Measurements from ENCODE around the gene RBPMS2.

Gene RBPMS2

DNA sequence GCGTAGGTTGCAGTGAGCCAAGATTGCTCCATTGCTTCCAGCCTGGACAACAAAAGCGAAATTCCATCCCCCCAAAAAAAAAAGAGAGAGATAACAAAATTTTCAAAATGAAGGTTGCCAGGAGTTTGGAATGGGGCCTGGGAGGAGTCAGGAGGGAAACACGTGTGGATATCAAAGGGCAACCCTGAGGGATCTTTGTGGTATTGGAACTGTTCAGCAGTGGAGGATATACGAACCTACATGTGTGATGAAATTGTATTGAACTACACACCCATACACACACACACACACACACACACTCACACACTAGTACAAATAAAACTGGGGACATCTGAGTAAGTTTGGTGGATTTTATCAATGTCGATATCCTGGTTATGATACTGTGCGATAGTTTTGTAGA lies 61.8 kb downstream of the RBPMS2 start:
- H3K4me3 ChIP-seq (ENCODE audit: low read depth, low read length) = no peak overlapping the region
- TF ChIP-seq, protein P1, sequence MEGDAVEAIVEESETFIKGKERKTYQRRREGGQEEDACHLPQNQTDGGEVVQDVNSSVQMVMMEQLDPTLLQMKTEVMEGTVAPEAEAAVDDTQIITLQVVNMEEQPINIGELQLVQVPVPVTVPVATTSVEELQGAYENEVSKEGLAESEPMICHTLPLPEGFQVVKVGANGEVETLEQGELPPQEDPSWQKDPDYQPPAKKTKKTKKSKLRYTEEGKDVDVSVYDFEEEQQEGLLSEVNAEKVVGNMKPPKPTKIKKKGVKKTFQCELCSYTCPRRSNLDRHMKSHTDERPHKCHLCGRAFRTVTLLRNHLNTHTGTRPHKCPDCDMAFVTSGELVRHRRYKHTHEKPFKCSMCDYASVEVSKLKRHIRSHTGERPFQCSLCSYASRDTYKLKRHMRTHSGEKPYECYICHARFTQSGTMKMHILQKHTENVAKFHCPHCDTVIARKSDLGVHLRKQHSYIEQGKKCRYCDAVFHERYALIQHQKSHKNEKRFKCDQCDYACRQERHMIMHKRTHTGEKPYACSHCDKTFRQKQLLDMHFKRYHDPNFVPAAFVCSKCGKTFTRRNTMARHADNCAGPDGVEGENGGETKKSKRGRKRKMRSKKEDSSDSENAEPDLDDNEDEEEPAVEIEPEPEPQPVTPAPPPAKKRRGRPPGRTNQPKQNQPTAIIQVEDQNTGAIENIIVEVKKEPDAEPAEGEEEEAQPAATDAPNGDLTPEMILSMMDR (IDR thresholded peaks at IDR 0.05; ENCODE audit: control insufficient read depth, extremely low read depth, insufficient read depth) = no peak
- DNase-seq (ENCODE audit: low read depth) = no peak

- DNase-seq (ENCODE audit: low read depth) = no peak
- TF ChIP-seq, protein P1 (IDR thresholded peaks at IDR 0.05; ENCODE audit: control insufficient read depth, extremely low read depth, insufficient read depth) = no peak
- no peak overlapping the region for H3K4me3 ChIP-seq (ENCODE audit: low read depth, low read length)
Measured at GRCh38 chr15:64712353-64712752, 63.0 kb downstream of the RBPMS2 start.

- no peak for DNase-seq (ENCODE audit: low read depth)
- no peak overlapping the region for H3K4me3 ChIP-seq (ENCODE audit: low read depth, low read length)
- TF ChIP-seq, protein P1 (IDR thresholded peaks at IDR 0.05; ENCODE audit: control insufficient read depth, extremely low read depth, insufficient read depth) = no peak
Measured at GRCh38 chr15:64710676-64711428, 64.5 kb downstream of the RBPMS2 start.

DNA sequence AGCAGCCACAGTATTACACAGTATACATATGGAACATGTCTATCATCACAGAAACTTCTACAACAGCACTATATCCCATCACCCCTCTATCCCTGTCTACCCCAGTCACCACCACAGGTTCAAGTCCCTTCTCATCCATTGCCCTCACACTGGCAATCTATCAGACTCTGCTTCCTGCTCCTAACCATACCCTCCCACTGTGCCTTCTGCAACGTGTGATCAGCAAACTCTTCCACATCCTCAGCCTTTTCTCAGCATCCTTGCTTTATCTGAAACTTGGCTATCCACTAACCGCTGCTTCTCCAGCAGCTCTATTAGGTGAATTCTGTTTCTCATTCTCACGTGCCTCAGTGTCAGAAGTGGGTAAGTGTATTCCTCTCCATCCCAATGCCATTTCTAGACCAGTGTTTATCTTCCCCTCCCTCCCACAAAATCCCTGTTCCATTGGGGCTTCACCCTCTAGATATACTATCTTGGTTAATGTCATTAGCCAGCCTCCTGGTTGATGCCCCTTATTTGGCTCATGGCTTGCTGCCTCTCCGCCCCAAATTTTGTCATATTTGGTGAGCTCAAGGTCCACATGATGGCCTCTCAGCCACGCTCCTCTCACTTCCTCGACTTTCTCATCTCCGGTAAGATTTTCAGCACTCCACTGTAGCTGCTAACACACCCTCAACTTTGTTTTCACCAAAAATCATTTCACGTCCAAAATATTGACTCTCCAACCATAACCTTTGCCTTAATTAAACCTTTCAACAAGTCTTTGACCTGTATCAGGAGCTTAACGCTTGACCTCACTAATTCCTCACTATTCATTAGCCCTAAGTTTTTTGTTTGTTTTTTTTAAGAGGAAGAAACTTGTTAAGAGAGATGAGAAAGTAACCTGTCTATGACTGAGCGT lies 69.1 kb downstream of the RBPMS2 start:
- DNase-seq (ENCODE audit: low read depth) = no peak
- H3K4me3 ChIP-seq (ENCODE audit: low read depth, low read length) = no peak overlapping the region
- TF ChIP-seq, protein P1 (IDR thresholded peaks at IDR 0.05; ENCODE audit: control insufficient read depth, extremely low read depth, insufficient read depth) = no peak

DNA sequence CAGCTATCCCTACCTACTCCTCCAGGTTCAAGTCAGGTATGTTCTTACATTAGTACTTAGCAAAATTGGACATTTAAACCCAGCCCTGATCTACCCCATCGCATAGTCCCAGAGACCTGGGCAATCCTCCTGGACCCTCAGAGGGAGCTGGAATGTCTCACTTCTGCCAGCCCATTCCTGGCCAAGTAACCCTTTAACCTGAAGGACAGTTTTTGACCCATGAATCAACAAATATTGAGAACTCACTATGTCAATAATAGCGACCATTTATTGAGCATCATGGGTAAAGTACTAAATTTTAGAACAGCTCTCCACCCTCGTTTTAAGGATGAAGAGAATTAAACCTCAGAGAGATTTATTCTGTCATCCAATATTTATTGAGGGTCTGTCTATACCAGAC lies 70.4 kb downstream of the RBPMS2 start:
- DNase-seq (ENCODE audit: low read depth) = no peak
- no peak overlapping the region for H3K4me3 ChIP-seq (ENCODE audit: low read depth, low read length)
- TF ChIP-seq, protein P1 (IDR thresholded peaks at IDR 0.05; ENCODE audit: control insufficient read depth, extremely low read depth, insufficient read depth) = no peak

GRCh38 chr15:64703632-64703959 lies 71.8 kb downstream of the RBPMS2 start:
- DNase-seq (ENCODE audit: low read depth) = no peak
- TF ChIP-seq, protein P1 (IDR thresholded peaks at IDR 0.05; ENCODE audit: control insufficient read depth, extremely low read depth, insufficient read depth) = no peak
- peak overlapping the region; percentile 91 for H3K4me3 ChIP-seq (ENCODE audit: low read depth, low read length)

All from LNCaP clone FGC (cell line).